HG02642 (cell line): ENCODE measurements around the gene OTOP1.
"Not testable (repeated sequence)": the region's sequence is repeated elsewhere in the genome, so short reads cannot be mapped to it uniquely, and the experiment has no call there.

Experiments used
- ATAC-seq: cut with Tn5 transposase; IDR thresholded peaks from one replicate; pipeline ENCODE4 v1.9.1; 2021; ENCODE audit warnings: mild to moderate bottlenecking; ENCODE audit not compliant: unreplicated experiment, poor library complexity

OTOP1 gene

DNA sequence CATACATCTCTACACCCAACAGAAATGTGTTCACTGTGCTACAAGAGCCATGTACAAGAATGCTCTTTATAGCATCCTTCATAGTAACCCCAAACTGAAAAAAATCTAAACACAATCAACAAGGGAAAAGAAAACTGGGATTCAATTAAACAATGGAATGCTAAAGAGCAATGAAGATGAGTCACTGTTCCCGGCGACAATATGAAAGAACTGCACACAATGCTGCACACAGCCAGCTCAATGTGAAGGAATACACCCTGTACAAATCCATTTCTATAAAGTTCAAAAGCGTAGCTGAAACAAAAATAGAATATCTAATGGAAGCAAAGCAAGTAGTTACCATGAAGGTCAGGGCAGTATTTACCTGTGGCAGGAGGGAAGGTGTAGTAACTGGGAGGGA is 12.8 kb upstream of the OTOP1 start:
- not testable (repeated sequence) for ATAC-seq

DNA sequence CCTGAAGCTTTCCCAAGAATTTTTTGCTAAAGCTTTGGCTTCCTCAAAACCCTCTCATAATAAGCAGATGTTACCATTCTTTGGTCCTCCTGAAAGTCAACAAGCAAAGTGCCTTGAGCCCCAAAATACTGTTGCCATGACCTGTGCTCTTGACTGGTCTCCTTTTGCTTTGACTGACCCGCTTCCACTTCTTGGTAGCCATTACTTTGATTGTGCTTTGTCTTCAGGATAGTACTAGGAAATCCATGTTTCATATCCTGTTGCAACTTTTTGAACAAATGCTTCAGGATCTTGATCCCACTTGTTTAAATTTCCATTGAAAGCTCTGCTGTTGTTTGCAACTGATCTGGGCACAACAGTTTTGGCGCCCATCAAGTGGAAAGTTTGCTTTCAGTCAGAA is 6.9 kb upstream of the OTOP1 start:
- no peak for ATAC-seq

DNA sequence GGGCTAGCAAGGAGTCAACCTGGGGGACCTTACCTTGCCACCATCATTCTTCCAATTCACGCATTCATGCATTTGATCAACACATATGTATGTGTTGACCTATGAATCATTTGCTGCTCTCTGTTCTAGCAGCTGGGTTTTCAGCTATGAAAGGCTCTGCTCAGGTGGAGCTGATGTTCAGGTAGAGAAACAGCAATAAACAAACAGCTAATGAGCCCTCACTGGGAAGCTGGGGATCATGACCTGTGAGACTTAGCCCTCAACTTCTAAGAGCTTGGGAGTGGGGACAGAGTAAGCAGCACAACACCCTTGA is 1.6 kb upstream of the OTOP1 start:
- ATAC-seq = no peak

DNA sequence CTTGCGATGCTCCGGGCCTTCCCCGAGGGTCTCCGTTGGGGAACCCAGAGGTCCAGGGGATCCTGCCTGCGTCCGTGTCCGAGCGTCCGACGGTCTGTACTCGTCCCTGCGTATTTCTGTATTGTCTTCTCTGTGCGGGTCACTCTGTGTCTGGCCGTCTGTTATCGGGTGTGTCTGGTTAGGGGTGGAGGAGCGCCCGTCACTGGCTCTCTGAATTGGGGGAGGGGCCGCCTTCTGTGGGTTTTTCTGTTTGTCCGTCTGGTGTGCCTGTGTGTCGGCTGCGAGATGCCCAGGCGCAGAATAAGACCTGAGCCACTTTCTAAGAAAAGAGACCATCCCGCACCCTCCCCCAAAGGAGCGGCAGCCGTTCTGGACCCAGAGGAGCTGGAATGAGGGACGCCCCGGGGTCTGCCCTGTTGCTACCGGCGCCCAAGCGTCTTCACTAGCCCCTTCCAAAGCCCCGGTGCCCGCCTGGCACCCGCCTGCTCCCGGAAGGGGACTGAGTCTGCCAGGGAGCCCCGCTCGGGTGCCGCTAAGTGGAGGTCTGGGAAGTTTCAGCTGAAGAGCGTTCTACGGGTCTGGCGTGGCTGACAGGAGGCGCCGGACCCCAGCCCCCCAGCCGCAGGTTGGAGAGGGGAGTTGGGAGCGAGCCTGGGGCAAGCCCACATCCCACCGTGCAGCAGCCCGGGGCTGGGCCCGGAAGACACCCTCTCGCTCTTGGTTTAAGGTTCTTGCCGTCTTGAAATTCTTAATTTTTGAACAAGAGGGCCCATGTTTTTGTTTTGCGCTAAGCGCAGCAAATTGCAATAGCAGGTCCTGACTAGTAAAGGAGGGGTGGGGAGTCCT is 1.0 kb upstream of the OTOP1 start:
- no peak for ATAC-seq

DNA sequence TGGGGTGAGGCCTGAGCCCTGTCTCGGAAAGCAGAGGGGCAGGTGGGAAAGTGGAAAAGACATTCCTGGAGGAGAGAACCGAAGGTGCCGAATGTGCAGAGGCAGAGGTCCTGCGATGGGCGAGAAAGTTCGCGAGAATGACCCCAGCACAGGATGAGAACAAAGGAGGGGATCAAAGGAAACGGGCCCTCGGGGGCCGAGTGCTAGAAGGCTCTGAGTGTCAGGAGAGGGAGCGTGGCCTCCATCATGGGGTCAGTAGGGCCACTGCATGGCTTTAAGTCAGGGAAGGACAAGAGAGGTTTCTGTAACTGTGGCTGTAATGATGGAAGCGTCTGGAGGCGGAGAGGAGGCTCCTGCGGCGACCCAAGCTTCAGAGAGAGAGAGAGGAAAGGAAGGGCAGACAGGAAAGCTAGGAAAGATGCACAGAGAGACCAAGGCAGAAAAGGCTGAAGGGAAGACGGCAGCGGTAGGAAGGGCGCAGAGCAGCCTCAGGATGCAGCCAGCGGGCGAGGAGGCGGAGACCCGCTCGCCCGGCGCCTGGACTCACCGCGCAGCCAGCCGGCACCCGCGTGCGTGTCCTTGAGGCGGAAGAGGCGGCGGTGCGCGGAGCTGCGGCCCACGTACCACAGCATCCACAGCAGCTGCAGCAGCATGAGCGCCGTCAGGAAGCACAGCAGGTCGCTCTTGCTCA is 669 bp downstream of the OTOP1 start:
- no peak for ATAC-seq

DNA sequence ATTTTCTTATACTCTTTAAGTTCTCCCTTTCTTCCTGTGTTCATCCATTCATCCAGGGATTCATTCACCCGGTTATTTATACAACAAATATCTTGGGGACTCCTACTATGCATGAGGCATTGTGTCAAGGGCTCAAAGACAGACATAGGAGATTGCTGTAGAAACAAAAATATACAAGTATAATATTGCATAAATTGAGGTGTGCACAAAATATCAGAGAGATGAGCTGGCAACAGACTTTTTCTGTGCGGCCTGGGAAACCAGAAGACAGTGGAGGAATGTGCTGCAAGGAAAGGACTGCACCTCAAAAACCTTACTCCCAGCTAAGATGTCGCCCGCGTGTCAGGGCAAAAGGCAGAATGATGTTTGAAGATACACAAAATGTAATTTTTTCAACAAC is 9.6 kb downstream of the OTOP1 start:
- ATAC-seq = no peak

DNA sequence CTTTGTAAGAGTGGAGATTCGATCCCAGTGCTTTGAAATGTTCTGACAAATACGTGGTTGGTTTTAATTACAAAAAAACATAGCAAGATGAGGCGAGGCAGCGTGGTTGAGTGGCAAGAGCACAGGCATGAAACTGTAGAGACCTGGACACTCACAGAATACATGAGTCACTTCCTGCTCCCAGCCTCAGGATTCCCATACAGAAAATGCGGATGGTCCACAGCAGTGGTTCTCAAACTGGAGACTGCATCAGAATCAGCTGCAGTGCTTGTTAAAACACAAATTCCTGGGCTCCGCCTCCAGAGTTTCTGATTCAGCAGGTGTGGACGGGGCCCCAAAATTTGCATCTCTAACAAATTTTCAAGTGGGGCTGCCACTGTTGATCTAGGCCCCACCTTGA is 10.1 kb downstream of the OTOP1 start:
- no peak for ATAC-seq

DNA sequence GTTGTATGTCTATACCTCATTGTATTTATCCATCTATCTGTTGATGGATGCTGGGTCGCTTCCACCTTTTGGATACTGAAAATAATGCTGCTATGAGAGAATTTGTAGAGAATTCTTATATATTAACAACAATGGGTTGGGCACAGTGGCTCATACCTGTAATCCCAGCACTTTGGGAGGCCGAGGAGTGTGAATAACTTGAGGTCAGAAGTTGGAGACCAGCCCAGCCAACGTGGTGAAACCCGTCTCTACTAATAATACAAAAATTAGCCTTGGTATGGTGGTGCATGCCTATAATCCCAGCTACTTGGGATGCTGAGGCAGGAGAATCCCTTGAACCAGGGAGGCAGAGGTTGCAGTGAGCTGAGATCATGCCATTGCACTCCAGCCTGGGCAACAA is 13.1 kb downstream of the OTOP1 start:
- not testable (repeated sequence) for ATAC-seq

DNA sequence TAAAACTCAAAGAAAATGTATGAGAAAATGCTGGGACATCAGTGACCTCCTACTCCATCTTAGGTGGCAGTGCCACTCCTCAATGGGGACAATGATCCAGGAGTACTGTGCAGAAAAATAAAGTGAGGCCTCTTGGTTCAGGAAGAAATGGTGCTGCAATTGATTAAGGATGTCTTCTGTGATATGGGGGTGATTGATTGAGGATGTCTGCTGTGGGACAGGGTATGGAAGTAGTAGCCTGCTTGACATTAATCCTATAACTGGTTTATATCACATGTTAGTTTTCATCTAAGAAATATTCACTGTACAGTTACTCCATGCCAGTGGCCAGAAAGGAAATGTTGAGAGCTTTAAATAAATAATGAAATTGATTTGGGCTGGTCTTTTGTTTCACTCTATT is 20.5 kb downstream of the OTOP1 start:
- no peak for ATAC-seq

DNA sequence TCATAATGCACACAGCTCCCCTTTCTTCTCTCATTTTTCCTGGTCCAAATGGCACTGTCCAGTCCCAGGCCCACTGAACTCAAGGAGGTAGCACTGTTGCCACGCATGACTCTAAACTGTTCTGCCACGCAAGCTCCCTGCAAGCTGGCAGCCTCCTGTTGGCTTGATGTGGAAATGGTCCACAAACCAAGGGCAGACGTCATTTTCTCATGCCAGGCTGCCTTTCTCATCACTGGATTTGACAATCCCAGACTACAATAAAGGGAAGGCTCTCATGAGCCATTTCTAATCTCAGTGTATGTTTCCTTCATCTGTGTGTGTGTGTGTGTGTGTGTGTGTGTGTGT is 22.4 kb downstream of the OTOP1 start:
- no peak for ATAC-seq

DNA sequence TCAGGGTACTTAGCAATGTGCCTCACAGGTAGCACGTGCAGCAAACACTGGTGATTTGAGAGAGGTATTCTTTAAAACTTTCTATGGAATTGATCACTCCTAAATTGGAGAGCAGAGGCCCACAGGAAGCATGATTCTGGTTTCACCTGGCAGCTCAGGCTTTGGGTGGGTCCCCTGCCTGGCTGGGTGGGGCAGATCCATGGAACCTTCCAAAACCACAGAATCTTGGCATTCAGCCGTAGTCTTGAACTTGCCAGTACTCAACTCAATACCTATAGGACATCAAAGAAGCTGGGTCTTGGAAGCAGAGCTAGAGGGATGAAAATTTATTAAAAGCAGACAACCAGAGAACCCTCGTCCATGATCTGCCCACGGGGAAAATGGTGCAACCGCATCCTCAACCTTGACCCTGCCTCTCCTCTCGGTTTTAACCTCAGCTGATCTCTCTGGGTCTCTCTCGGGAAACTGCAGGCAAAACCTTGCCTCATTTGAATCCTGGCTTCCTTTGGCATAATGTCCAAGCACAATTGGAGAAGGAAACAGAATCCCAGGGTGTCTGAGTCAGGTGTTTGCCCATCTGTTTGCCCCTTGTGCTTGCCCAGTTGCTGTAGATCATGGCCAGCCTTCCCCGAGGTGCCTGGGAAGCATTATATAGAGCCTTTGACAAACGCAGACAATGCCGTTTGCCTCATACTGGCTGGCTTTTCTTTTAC is 22.9 kb downstream of the OTOP1 start:
- ATAC-seq = no peak

DNA sequence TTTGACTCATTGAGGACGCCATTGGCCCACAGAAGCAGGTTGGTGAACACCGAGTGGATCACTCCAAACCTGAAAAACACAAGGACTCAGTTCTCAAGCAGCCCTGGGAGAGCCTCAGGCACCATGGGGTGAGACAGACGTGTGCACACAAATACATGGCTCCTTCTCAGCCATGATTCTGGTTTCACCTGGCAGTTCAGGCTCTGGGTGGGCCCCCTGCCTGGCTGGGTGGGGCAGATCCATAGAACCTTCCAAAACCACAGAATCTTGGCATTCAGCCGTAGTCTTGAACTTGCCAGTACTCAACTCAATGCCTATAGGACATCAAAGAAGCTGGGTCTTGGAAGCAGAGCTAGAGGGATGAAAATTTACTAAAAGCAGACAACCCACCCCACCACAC is 24.2 kb downstream of the OTOP1 start:
- no peak for ATAC-seq

DNA sequence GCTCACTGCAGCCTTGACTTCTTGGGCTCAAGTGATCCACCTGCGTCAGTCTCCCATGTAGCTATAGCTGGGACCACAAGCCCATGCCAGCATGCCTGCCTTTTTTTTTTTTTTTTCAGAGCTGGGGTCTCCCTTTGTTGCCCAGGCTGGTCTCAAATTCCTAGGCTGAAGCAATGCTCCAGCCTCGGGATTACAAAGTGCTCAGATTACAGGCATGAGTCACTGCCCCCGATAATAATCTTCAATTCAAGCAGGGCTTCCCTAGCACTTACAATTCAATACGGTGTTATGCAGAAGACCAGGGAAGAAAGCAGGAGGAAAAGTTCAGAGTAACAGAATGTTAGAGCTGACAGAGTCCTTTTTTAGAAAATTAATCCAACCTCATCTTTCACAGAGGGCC is 26.1 kb downstream of the OTOP1 start:
- ATAC-seq = no peak

DNA sequence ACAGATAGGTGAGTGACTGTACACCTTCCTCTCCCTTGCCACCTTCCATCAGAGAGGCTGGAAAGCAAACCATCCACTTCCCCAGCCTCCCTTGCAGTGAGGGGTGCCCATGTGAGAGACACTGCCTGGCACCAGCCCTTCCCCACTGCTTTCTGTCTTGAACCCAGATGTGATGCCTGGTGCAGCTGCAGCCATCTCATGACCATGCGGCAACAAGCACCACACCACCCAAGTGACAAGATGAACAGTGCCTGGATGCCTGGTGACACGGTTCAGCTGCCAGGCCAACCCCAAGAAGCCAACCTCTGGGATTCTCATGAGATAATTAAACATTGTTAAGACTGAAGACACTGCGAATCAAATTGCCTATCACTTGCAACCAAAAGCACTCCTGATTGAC is 31.4 kb downstream of the OTOP1 start:
- ATAC-seq = no peak

DNA sequence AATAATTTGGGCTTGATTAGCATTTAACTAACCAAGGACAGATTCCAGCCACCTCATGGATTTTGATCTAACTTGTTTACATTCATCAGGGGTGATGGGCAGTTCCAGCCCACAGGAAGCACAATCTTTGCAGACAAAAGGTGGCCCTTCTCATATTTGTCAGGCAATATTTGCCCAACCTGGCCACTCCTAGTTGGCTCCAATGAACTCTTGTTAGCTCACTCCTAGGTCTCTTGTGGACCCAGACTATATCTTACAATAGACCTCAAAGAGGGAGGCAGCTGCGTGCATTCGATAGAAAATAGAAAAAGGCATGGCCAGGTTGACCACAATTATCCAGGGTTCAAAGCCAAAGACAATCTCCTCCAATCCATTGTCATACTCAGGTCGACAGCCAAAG is 38.2 kb downstream of the OTOP1 start:
- ATAC-seq = not testable (repeated sequence)

DNA sequence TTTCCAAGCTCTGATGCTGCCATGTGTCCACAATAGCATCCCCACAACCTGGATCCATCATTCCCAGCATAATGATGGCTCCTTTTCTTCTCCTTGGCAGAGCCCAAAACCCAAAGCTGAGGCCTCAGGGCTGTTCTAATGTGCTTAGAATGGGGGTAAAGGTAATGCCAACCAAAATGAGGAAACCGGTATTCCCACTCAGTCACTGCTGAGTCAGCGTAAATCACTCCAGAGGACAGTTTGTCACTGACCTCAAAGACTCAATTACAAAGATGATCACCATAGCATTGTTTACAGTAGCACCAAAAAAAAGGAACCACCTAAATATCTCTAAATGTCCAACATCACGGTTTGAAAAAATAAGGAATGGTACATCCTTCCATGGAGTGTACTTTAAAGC is 41.2 kb downstream of the OTOP1 start:
- ATAC-seq = no peak

DNA sequence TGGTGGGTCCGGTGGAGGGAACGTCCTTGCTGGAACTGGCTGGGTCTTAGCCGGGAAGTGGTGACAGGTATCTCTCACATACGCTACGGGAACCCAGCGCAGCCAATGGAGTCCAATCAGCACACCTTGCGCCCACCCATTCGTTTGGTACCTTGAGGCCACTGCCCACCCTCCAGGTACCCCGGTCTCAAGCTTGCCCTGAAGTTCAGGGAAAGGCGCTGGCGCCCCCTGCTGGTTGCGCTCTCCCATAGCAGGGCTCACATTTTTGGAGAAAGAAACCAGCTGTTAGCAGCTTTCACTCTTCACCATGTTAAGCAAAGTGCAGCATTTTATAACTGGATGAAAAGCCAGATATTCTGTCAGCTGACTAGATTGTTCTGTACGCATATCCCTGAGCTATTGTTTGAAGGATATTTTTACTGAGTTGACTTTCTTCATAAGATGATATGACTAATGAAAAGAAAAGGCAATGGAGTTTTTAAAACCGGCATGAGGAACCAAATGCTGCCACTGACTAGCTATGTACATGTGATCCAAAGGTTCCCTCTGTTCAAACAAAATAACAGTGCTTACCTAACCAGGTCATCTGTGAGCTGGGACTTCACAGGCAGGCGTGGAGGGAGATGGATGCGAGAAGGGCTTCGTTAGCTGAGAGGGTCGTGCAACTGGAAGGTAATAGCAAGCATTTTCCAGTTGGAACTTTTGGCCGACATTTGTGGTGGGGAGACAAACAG is 43.7 kb downstream of the OTOP1 start:
- ATAC-seq = no peak

DNA sequence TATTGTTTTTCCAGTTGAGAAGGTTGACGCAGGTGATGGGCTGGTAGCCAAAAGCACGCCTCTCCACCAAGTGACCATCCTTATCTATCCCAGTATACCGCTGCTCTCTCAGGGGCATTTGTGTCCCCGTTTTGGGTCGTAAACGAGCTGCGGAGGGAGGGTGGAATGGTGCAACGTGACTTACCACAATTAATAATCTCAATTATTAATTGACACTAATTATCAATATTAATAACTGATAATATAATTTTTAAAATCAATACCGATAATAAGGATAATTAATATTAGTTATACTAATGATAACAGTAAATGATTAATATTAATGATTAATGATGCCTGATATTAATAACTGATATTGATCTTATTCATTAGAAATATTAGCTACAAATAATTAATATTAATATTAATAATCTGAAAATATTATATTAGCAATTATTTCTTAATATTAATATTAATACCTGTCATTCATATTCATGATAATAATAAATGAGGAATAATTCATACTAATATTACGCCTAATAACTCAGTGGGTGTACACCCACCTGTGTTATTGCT is 56.1 kb downstream of the OTOP1 start:
- no peak for ATAC-seq

DNA sequence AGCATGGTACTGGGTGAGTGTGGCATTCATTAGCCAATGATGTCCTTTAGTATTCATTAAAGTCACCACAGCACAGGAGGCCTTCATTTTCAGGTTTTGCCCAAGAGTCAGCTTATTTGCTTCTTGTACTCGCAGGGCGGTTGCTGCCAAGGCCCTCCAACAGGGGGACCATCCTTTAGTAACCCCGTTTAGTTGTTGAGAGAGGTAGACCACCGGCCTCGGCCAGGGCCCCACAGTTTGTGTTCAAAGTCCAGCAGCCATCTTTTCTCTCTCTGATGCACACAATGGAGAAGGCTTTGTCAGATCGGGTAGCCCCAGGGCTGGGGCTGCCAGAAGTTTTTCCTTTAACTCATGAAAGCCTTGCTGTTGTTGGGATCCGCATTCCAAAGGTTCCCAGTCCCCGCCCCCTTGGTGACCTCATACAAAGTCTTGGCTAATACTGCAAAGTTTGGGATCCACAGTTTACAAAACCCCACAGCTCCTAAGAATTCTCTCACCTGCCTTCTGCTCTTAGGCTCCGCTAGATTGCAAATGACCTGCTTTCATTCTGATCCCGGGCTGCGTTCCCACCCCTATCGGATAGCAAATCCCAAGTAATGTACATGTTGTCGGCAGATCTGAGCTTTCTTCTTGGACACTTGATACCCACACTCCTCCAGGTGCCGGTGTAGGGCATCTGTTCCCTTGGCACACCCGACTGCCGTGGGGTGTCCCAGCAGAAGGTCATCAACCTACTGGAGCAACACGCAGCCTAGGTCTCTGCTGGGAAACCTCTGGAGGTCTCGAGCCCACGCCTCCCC is 58.5 kb downstream of the OTOP1 start:
- not testable (repeated sequence) for ATAC-seq

DNA sequence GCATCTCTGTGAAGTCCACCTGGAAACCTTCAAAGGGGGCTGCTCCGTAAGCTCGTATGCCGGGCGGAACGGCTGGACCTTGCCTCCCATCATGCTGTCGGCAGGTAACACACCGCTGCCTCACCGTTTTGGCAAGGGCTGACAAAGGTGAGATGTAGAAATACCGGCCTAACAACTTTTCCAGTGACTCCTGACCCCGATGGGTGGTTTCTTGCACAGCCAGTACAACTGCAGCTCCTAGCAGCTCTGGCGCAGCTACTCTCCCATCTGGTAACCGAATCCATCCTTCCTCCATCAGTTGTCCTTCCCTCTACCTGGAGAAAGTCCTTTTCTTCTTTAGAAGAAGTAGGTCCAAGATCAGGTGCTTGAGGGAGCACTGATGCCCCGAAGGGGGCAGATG is 59.7 kb downstream of the OTOP1 start:
- not testable (repeated sequence) for ATAC-seq
